HCT116 (cell line): ENCODE measurements around the gene MAML2. TPM values are rescaled to one million over a fixed set of nuclear protein-coding genes. Genes with fewer than 3 reads are reported as not detected.

ENCODE experiments used
- ATAC-seq: fragments of 200-7000 bp; cut with Tn5 transposase; 2 replicates; pipeline ENCODE4 v1.9.1; 2020; ENCODE audit warnings: mild to moderate bottlenecking, moderate library complexity
- BruUV-seq: library from RNA; stranded (reverse); fragments of 400-500 nt; replicated peaks from 2 replicates; lab custom pipeline; 2021; lab: Mats Ljungman, UMichigan
- CTCF ChIA-PET: fragments of 300-600 bp; sonication (Branson Sonifier 250); formaldehyde crosslinking; loops from one replicate; lab custom pipeline; 2021; ENCODE audit warnings: antibody characterized with exemption; lab: Charles Lee
- POLR2A ChIA-PET: fragments of 300-600, 350-600 bp; sonication (Branson Sonifier 250); formaldehyde crosslinking; loops from one replicate; lab custom pipeline; 2021; ENCODE audit warnings: antibody characterized with exemption; lab: Charles Lee
- RAD21 ChIA-PET, 2 experiments: fragments of 300-600 bp; sonication (Branson Sonifier 250); formaldehyde crosslinking; loops; one replicate each; lab custom pipeline; 2023; ENCODE audit warnings: low total read pairs in 2 of 2; ENCODE audit not compliant: uncharacterized antibody in 2 of 2, unreplicated experiment in 2 of 2, low non-redundant PET in 1 of 2; lab: Charles Lee
- DNase-seq: peaks from one replicate; pipeline ENCODE4 v3.0.0-alpha.2; 2010; ENCODE audit warnings: low read depth, low spot score
- H2AFZ ChIP-seq: fragments of 200-600 bp; shearing (Covaris generic), sonication (generic); 2 replicates; pipeline ENCODE4 v1.6.1; 2017; ENCODE audit warnings: low read depth, mixed run types, mixed read lengths, antibody characterized with exemption, low read length; ENCODE audit not compliant: poor library complexity, severe bottlenecking
- H3K27ac ChIP-seq: 2 replicates; pipeline ENCODE4 v1.5.1; 2012; ENCODE audit warnings: low read depth, low read length
- H3K27me3 ChIP-seq: fragments of 200-600 bp; sonication (generic); 2 replicates; pipeline ENCODE4 v1.6.1; 2016; ENCODE audit warnings: mixed run types, low read length, mixed read lengths; ENCODE audit not compliant: insufficient read depth
- H3K36me3 ChIP-seq, 2 experiments: fragments of 200-500 bp in 1 of 2; fragments of 200-600 bp in 1 of 2; sonication (Bioruptor generic) in 1 of 2; sonication (generic) in 1 of 2; 2 replicates each; pipeline versions ENCODE4 v1.5.1 to v1.6.1; 2014 to 2016; ENCODE audit warnings: low read length in 2 of 2, inconsistent platforms in 1 of 2, mixed read lengths in 1 of 2, mixed run types in 1 of 2; ENCODE audit not compliant: insufficient read depth in 2 of 2, control insufficient read depth in 1 of 2
- H3K4me1 ChIP-seq, 2 experiments: fragments of 200-600 bp in 1 of 2; sonication (generic) in 1 of 2; 2 replicates each; pipeline versions ENCODE4 v1.5.1 to v1.6.1; 2012 to 2017; ENCODE audit warnings: low read length in 2 of 2, inconsistent platforms in 1 of 2, mild to moderate bottlenecking in 1 of 2, mixed read lengths in 1 of 2, mixed run types in 1 of 2, moderate library complexity in 1 of 2; ENCODE audit not compliant: insufficient read depth in 2 of 2, control insufficient read depth in 1 of 2
- H3K4me2 ChIP-seq: fragments of 200-600 bp; sonication (generic); 2 replicates; pipeline ENCODE4 v1.6.1; 2017; ENCODE audit warnings: mixed run types, low read length, mixed read lengths
- H3K4me3 ChIP-seq, 2 experiments: fragments of 200-600 bp in 1 of 2; sonication (generic) in 1 of 2; replicated peaks in 1 of 2; 2 replicates each; pipeline ENCODE4 v1.5.1; 2011 to 2016; ENCODE audit warnings: low read length in 2 of 2, control low read depth in 1 of 2, low read depth in 1 of 2, mild to moderate bottlenecking in 1 of 2, mixed read lengths in 1 of 2, mixed run types in 1 of 2
- H3K79me2 ChIP-seq: fragments of 200-600 bp; sonication (generic); 2 replicates; pipeline ENCODE4 v1.6.1; 2017; ENCODE audit warnings: mild to moderate bottlenecking, mixed run types, low read length, moderate library complexity, mixed read lengths; ENCODE audit not compliant: insufficient read depth
- H3K9ac ChIP-seq: fragments of 200-600 bp; sonication (generic); 2 replicates; pipeline ENCODE4 v1.6.1; 2016; ENCODE audit warnings: low read length, mixed read lengths
- H3K9me2 ChIP-seq: fragments of 200-600 bp; sonication (generic), shearing (Covaris generic); 2 replicates; pipeline ENCODE4 v1.6.1; 2017; ENCODE audit warnings: mixed run types, mild to moderate bottlenecking, moderate library complexity; ENCODE audit not compliant: insufficient read depth
- H3K9me3 ChIP-seq, 2 experiments: fragments of 200-500 bp in 1 of 2; fragments of 200-600 bp in 1 of 2; sonication (Bioruptor generic) in 1 of 2; sonication (generic) in 1 of 2; 2 replicates each; pipeline ENCODE4 v1.6.1; 2014 to 2017; ENCODE audit warnings: low read length in 2 of 2, mixed read lengths in 2 of 2, inconsistent platforms in 1 of 2, low read depth in 1 of 2, mild to moderate bottlenecking in 1 of 2, mixed run types in 1 of 2, moderate library complexity in 1 of 2; ENCODE audit not compliant: control insufficient read depth in 1 of 2, insufficient read depth in 1 of 2
- H4K20me1 ChIP-seq: fragments of 200-600 bp; sonication (generic), shearing (Covaris generic); 2 replicates; pipeline ENCODE4 v1.6.1; 2017; ENCODE audit warnings: mixed run types, mild to moderate bottlenecking, moderate library complexity; ENCODE audit not compliant: insufficient read depth
- CEBPB ChIP-seq: IDR thresholded peaks from 2 replicates; pipeline ENCODE4 v1.6.1; 2012; ENCODE audit warnings: low read depth
- EGR1 ChIP-seq: IDR thresholded peaks from 2 replicates; pipeline ENCODE4 v1.6.1; 2012; ENCODE audit warnings: low read depth
- ELF1 ChIP-seq: IDR thresholded peaks from 2 replicates; pipeline ENCODE4 v1.6.1; 2012; ENCODE audit warnings: low read depth, borderline replicate concordance
- EZH2phosphoT487 ChIP-seq: fragments of 200-600 bp; IDR thresholded peaks from 2 replicates; pipeline ENCODE4 v1.6.1; 2018; ENCODE audit warnings: antibody characterized with exemption, borderline replicate concordance
- FOSL1 ChIP-seq: IDR thresholded peaks from 2 replicates; pipeline ENCODE4 v1.6.1; 2012; ENCODE audit warnings: low read depth
- JUND ChIP-seq: IDR thresholded peaks from 2 replicates; pipeline ENCODE4 v1.6.1; 2012
- POLR2A ChIP-seq: IDR thresholded peaks from 2 replicates; pipeline ENCODE4 v1.7.0; 2011; ENCODE audit warnings: borderline replicate concordance; ENCODE audit not compliant: insufficient read depth, insufficient read length; ENCODE audit errors: extremely low read depth
- RAD21 ChIP-seq: IDR thresholded peaks from 2 replicates; pipeline ENCODE4 v1.6.1; 2012; ENCODE audit warnings: low read depth, mild to moderate bottlenecking
- SIN3A ChIP-seq: IDR thresholded peaks from 2 replicates; pipeline ENCODE4 v1.6.1; 2012; ENCODE audit warnings: low read depth
- SRF ChIP-seq: IDR thresholded peaks from 2 replicates; pipeline ENCODE4 v1.6.1; 2012; ENCODE audit warnings: low read depth
- TCF7L2 ChIP-seq: IDR thresholded peaks from 2 replicates; pipeline ENCODE4 v1.7.0; 2011; ENCODE audit warnings: borderline replicate concordance, inconsistent platforms; ENCODE audit not compliant: insufficient read depth, insufficient read length; ENCODE audit errors: extremely low read depth
- YY1 ChIP-seq: IDR thresholded peaks from 2 replicates; pipeline ENCODE4 v1.6.1; 2011; ENCODE audit warnings: low read length, low read depth, moderate library complexity, mild to moderate bottlenecking; ENCODE audit not compliant: insufficient replicate concordance; ENCODE audit errors: extremely low read depth
- ZFX ChIP-seq: fragments of 450-650 bp; IDR thresholded peaks from 2 replicates; pipeline ENCODE4 v1.6.1; 2017
- ZNF274 ChIP-seq: fragments of 200-500 bp; sonication (Bioruptor generic); IDR thresholded peaks from 2 replicates; pipeline ENCODE4 v1.6.1; 2014; ENCODE audit warnings: mild to moderate bottlenecking, low read depth, low read length, inconsistent platforms
- intact Hi-C: fragments of 100-400 bp; cut with micrococcal nuclease; formaldehyde crosslinking; loops from 2 replicates; pipeline ENCODE4 v1.10.0; 2022
- total RNA-seq: library from RNA; stranded (reverse); gene quantifications from one replicate; pipeline ENCODE4 v1.2.1, GENCODE V29; 2021; ENCODE audit not compliant: unreplicated experiment
- TF ChIP-seq, protein P1 (sequence below): IDR thresholded peaks from 2 replicates; pipeline ENCODE4 v1.6.1; 2012
- TF ChIP-seq, protein P2 (sequence below): IDR thresholded peaks from 2 replicates; pipeline ENCODE4 v1.6.1; 2012

The MAML2 gene
- total RNA-seq, 1 experiment from 2014 or later: 2.6 TPM

GRCh38 chr11:96082002-96082899 is 260.7 kb downstream of the MAML2 start:
- H3K4me3 ChIP-seq: no peak overlapping the region
- POLR2A ChIA-PET: no interaction called here
- no peaks in the 10 kb centered on the region for H3K4me1 ChIP-seq
- DNase-seq: no peak
- H3K9me2 ChIP-seq: no peaks in the 10 kb centered on the region
- H3K27ac ChIP-seq: no peak overlapping the region
- H3K9ac ChIP-seq: no peak overlapping the region
- no peak overlapping the region for H3K4me2 ChIP-seq
- no peaks in the 10 kb centered on the region for H4K20me1 ChIP-seq
- no peaks in the 10 kb centered on the region for H3K79me2 ChIP-seq
- CTCF ChIA-PET: no interaction called here
- no peaks in the 10 kb centered on the region for H3K9me3 ChIP-seq
- H2AFZ ChIP-seq: no peak overlapping the region
- no TSS peak for BruUV-seq
- TF ChIP-seq, protein P1, sequence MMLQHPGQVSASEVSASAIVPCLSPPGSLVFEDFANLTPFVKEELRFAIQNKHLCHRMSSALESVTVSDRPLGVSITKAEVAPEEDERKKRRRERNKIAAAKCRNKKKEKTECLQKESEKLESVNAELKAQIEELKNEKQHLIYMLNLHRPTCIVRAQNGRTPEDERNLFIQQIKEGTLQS: no peak
- no peak for TF ChIP-seq CEBPB
- TF ChIP-seq, protein P2, sequence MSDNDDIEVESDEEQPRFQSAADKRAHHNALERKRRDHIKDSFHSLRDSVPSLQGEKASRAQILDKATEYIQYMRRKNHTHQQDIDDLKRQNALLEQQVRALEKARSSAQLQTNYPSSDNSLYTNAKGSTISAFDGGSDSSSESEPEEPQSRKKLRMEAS: no peak
- TF ChIP-seq TCF7L2: no peak
- TF ChIP-seq, all 23 proteins: peak for 0
- no peaks in the 10 kb centered on the region; the same call in 1 of the 2 replicates for H3K27me3 ChIP-seq
- intact Hi-C loops: no loop called here
- no peaks in the 10 kb centered on the region for H3K36me3 ChIP-seq
- RAD21 ChIA-PET: no interaction called here
- ATAC-seq: no peak

- Histone ChIP-seq H2AFZ (no peak overlapping the region), H3K27ac (no peak overlapping the region), H3K79me2 (no peaks in the 10 kb centered on the region), H3K4me2 (no peak overlapping the region), H3K4me1 (no peaks in the 10 kb centered on the region), H3K27me3 (no peaks in the 10 kb centered on the region; the same call in 1 of the 2 replicates), H3K9me2 (no peaks in the 10 kb centered on the region), H3K36me3 (no peaks in the 10 kb centered on the region), H3K9ac (no peak overlapping the region), H4K20me1 (no peaks in the 10 kb centered on the region), H3K4me3 (no peak overlapping the region), H3K9me3 (no peaks in the 10 kb centered on the region)
- ChIA-PET CTCF (no interaction called here), RAD21 (interaction anchor here in 1 of 2 experiments (0.7 kb wide), 1 partner anchor 22 kb away, joined by 3 read pairs; no protein-coding TSS in a partner anchor), POLR2A (interaction anchor here (1.8 kb wide), 1 partner anchor 10 kb away, joined by 4 read pairs; no protein-coding TSS in a partner anchor)
- DNase-seq (no peak), ATAC-seq (no peak)
- TF ChIP-seq POLR2A (no peak), RAD21 (no peak), JUND (no peak), SRF (no peak), ZFX (no peak), TCF7L2 (no peak), CEBPB (no peak), EZH2phosphoT487 (no peak), FOSL1 (no peak), ELF1 (no peak), YY1 (no peak), ZNF274 (no peak), EGR1 (no peak), SIN3A (no peak)
- TF ChIP-seq, protein P2: no peak
- intact Hi-C loops: no loop called here
- BruUV-seq: no TSS peak
These were observed 261.4 kb downstream of the MAML2 start for GRCh38 chr11:96081561-96081960.
